ENCODE results near the gene CCDC88A. TPM values are rescaled to one million over a fixed set of nuclear protein-coding genes. Genes with fewer than 3 reads are reported as not detected.

The CCDC88A gene
- total RNA-seq, 2 experiments from 2014 or later, result 11.0 to 12.9 TPM

DNA sequence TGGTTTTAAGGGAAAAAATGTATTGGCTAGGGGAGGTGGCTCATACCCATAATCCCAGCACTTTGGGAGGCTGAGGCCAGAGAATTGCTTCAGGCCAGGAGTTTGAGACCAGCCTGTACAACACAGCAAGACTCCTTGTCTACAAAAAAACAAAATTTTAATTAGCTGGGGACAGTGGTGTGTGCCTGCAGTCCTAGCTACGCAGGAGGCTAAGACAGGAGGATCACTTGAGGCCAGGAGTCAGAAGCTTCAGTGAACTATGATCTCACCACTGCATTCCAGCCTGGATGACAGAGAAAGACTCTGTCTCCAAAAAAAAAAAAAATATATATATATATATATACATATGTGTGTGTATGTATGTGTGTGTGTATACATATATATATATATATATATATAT is 18.5 kb downstream of the CCDC88A start:
- no peaks in the 10 kb centered on the region for H3K9me3 ChIP-seq (ENCODE audit: control insufficient read depth in 1 of 2, insufficient read depth in 1 of 2, low read length in 2 of 2)
- no peak overlapping the region for H3K27ac ChIP-seq (ENCODE audit: low read depth in 1 of 2, low read length in 2 of 2)
- Mint-ChIP-seq H3K27ac (no peak overlapping the region), H3K36me3 (ENCODE audit: low read depth) (peaks cover 9% of the 10 kb centered on the region), H3K9me3 (no peaks in the 10 kb centered on the region), H3K27me3 (no peaks in the 10 kb centered on the region), H3K4me1 (ENCODE audit: low read depth) (no peaks in the 10 kb centered on the region), H3K4me3 (no peak overlapping the region)
- H3K4me1 ChIP-seq (ENCODE audit: insufficient read depth, low read length), result no peaks in the 10 kb centered on the region
- ChIA-PET POLR2A (no interaction called here), CTCF (no interaction called here)
- H3K4me3 ChIP-seq (ENCODE audit: low read length), result no peak overlapping the region
- intact Hi-C loops (cut with DNase I, micrococcal nuclease), result no loop called here
- TF ChIP-seq, protein P1, sequence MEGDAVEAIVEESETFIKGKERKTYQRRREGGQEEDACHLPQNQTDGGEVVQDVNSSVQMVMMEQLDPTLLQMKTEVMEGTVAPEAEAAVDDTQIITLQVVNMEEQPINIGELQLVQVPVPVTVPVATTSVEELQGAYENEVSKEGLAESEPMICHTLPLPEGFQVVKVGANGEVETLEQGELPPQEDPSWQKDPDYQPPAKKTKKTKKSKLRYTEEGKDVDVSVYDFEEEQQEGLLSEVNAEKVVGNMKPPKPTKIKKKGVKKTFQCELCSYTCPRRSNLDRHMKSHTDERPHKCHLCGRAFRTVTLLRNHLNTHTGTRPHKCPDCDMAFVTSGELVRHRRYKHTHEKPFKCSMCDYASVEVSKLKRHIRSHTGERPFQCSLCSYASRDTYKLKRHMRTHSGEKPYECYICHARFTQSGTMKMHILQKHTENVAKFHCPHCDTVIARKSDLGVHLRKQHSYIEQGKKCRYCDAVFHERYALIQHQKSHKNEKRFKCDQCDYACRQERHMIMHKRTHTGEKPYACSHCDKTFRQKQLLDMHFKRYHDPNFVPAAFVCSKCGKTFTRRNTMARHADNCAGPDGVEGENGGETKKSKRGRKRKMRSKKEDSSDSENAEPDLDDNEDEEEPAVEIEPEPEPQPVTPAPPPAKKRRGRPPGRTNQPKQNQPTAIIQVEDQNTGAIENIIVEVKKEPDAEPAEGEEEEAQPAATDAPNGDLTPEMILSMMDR (IDR thresholded peaks at IDR 0.05), result no peak
- no peaks in the 10 kb centered on the region for H3K36me3 ChIP-seq (ENCODE audit: insufficient read depth, low read length)
- no peak for ATAC-seq (ENCODE audit: poor library complexity)
- no peaks in the 10 kb centered on the region for H3K27me3 ChIP-seq (ENCODE audit: control insufficient read depth in 1 of 2, insufficient read depth in 2 of 2, low read length in 2 of 2)
- no peak for DNase-seq

- peaks cover 8% of the 10 kb centered on the region for H3K36me3 Mint-ChIP-seq (ENCODE audit: low read depth)
- no peaks in the 10 kb centered on the region for H3K27me3 ChIP-seq (ENCODE audit: control insufficient read depth in 1 of 2, insufficient read depth in 2 of 2, low read length in 2 of 2)
- no peaks in the 10 kb centered on the region for H3K4me1 ChIP-seq (ENCODE audit: insufficient read depth, low read length)
- ChIA-PET POLR2A (no interaction called here), CTCF (no interaction called here)
- H3K27me3 Mint-ChIP-seq, result no peaks in the 10 kb centered on the region
- H3K9me3 Mint-ChIP-seq, result no peaks in the 10 kb centered on the region
- no peaks in the 10 kb centered on the region for H3K36me3 ChIP-seq (ENCODE audit: insufficient read depth, low read length)
- TF ChIP-seq, protein P1 (IDR thresholded peaks at IDR 0.05), result no peak
- no peaks in the 10 kb centered on the region for H3K4me1 Mint-ChIP-seq (ENCODE audit: low read depth)
- no peak for ATAC-seq (ENCODE audit: poor library complexity)
- DNase-seq, result no peak
- intact Hi-C loops (cut with DNase I, micrococcal nuclease), result no loop called here
- H3K9me3 ChIP-seq (ENCODE audit: control insufficient read depth in 1 of 2, insufficient read depth in 1 of 2, low read length in 2 of 2), result no peaks in the 10 kb centered on the region
- no peak overlapping the region for H3K4me3 Mint-ChIP-seq
- no peak overlapping the region for H3K27ac Mint-ChIP-seq
- H3K27ac ChIP-seq (ENCODE audit: low read depth in 1 of 2, low read length in 2 of 2), result no peak overlapping the region
- no peak overlapping the region for H3K4me3 ChIP-seq (ENCODE audit: low read length)
These were observed 19.3 kb downstream of the CCDC88A start for GRCh38 chr2:55400332-55400731.

DNA sequence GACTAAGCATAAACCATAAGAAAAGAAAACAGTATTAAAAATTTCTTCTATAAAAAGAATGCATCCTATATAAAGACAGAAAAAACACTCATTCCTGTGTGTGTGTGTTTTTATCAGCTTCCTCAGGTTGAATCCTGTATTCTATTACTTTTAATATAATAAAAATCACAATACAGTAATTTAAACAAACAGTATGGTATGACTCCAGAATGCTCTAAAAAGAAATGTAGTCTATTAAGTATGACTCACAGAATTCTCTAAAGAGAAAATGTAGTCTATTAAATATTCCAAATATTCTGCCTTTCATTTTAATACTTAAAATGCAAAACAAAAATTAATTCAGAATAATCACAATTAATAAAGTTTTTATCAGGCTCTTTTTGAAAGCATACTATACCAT is 19.8 kb downstream of the CCDC88A start:
- Mint-ChIP-seq H3K27ac (no peak overlapping the region), H3K4me1 (ENCODE audit: low read depth) (no peaks in the 10 kb centered on the region), H3K27me3 (no peaks in the 10 kb centered on the region), H3K9me3 (no peaks in the 10 kb centered on the region), H3K36me3 (ENCODE audit: low read depth) (peaks cover 4% of the 10 kb centered on the region), H3K4me3 (no peak overlapping the region)
- H3K4me3 ChIP-seq (ENCODE audit: low read length), result no peak overlapping the region
- CTCF ChIA-PET, result no interaction called here
- H3K9me3 ChIP-seq (ENCODE audit: control insufficient read depth in 1 of 2, insufficient read depth in 1 of 2, low read length in 2 of 2), result no peaks in the 10 kb centered on the region
- TF ChIP-seq, protein P1 (IDR thresholded peaks at IDR 0.05), result no peak
- H3K4me1 ChIP-seq (ENCODE audit: insufficient read depth, low read length), result no peaks in the 10 kb centered on the region
- H3K36me3 ChIP-seq (ENCODE audit: insufficient read depth, low read length), result no peaks in the 10 kb centered on the region
- no peak for ATAC-seq (ENCODE audit: poor library complexity)
- no peaks in the 10 kb centered on the region for H3K27me3 ChIP-seq (ENCODE audit: control insufficient read depth in 1 of 2, insufficient read depth in 2 of 2, low read length in 2 of 2)
- POLR2A ChIA-PET, result no interaction called here
- H3K27ac ChIP-seq (ENCODE audit: low read depth in 1 of 2, low read length in 2 of 2), result no peak overlapping the region
- no peak for DNase-seq
- intact Hi-C loops (cut with DNase I, micrococcal nuclease), result no loop called here
